ENCODE results near the gene RPUSD2.

The RPUSD2 gene

DNA sequence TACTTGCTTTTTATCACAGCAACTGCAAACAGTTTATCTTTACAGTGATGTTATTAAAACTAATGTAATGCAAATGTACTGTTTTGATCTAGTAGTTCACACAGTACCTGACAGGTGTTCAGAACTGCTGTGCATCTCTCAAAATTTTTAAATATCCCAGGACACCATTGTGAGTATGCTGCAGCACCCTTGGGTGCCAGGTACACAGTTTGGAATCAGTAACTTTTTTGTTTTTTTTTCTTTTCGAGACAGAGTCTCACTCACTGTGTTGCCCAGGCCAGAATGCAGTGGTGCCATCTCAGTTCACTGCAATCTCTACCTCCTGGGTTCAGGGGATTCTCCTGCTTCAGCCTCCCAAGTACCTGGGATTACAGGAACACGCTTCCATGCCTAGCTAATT is 27.9 kb downstream of the RPUSD2 start:
- Histone ChIP-seq H3K4me3 (replicated peaks; ENCODE audit: insufficient read depth, low read length) (no peak overlapping the region), H3K27ac (replicated peaks) (no peak overlapping the region), H3K27me3 (ENCODE audit: insufficient read depth, poor library complexity, severe bottlenecking) (no peaks in the 10 kb centered on the region)
- TF ChIP-seq, protein P1, sequence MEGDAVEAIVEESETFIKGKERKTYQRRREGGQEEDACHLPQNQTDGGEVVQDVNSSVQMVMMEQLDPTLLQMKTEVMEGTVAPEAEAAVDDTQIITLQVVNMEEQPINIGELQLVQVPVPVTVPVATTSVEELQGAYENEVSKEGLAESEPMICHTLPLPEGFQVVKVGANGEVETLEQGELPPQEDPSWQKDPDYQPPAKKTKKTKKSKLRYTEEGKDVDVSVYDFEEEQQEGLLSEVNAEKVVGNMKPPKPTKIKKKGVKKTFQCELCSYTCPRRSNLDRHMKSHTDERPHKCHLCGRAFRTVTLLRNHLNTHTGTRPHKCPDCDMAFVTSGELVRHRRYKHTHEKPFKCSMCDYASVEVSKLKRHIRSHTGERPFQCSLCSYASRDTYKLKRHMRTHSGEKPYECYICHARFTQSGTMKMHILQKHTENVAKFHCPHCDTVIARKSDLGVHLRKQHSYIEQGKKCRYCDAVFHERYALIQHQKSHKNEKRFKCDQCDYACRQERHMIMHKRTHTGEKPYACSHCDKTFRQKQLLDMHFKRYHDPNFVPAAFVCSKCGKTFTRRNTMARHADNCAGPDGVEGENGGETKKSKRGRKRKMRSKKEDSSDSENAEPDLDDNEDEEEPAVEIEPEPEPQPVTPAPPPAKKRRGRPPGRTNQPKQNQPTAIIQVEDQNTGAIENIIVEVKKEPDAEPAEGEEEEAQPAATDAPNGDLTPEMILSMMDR (IDR thresholded peaks at IDR 0.05; ENCODE audit: insufficient read depth, low read length): no peak
- DNase-seq (ENCODE audit: low read depth in 1 of 2, low spot score in 1 of 2): no peak

- no peak for TF ChIP-seq POLR2AphosphoS5 (IDR thresholded peaks at IDR 0.05; ENCODE audit: low read depth)
- TF ChIP-seq SPI1 (IDR thresholded peaks at IDR 0.05; ENCODE audit: borderline replicate concordance, low read depth): no peak
- TF ChIP-seq REST (IDR thresholded peaks at IDR 0.05; ENCODE audit: insufficient replicate concordance, low read depth): no peak
- TF ChIP-seq, protein P1 (IDR thresholded peaks at IDR 0.05; ENCODE audit: insufficient read depth, low read length): no peak
- no peak for TF ChIP-seq GABPA (IDR thresholded peaks at IDR 0.05; ENCODE audit: low read depth)
- no peak overlapping the region for H3K27ac ChIP-seq (replicated peaks)
- H3K27me3 ChIP-seq (ENCODE audit: insufficient read depth, poor library complexity, severe bottlenecking): no peaks in the 10 kb centered on the region
- no peak overlapping the region for H3K4me3 ChIP-seq (replicated peaks; ENCODE audit: insufficient read depth, low read length)
- no peak for DNase-seq (ENCODE audit: low read depth in 1 of 2, low spot score in 1 of 2)
These were observed 29.0 kb downstream of the RPUSD2 start for GRCh38 chr15:40598126-40598525.

- no peaks in the 10 kb centered on the region for H3K27me3 ChIP-seq (ENCODE audit: insufficient read depth, poor library complexity, severe bottlenecking)
- H3K27ac ChIP-seq (replicated peaks): no peak overlapping the region
- no peak for TF ChIP-seq SPI1 (IDR thresholded peaks at IDR 0.05; ENCODE audit: borderline replicate concordance, low read depth)
- no peak for TF ChIP-seq GABPA (IDR thresholded peaks at IDR 0.05; ENCODE audit: low read depth)
- TF ChIP-seq, protein P1 (IDR thresholded peaks at IDR 0.05; ENCODE audit: insufficient read depth, low read length): no peak
- TF ChIP-seq POLR2AphosphoS5 (IDR thresholded peaks at IDR 0.05; ENCODE audit: low read depth): no peak
- no peak for TF ChIP-seq REST (IDR thresholded peaks at IDR 0.05; ENCODE audit: insufficient replicate concordance, low read depth)
- no peak overlapping the region for H3K4me3 ChIP-seq (replicated peaks; ENCODE audit: insufficient read depth, low read length)
- no peak for DNase-seq (ENCODE audit: low read depth in 1 of 2, low spot score in 1 of 2)
These were observed 29.6 kb downstream of the RPUSD2 start for GRCh38 chr15:40598672-40599071.

DNA sequence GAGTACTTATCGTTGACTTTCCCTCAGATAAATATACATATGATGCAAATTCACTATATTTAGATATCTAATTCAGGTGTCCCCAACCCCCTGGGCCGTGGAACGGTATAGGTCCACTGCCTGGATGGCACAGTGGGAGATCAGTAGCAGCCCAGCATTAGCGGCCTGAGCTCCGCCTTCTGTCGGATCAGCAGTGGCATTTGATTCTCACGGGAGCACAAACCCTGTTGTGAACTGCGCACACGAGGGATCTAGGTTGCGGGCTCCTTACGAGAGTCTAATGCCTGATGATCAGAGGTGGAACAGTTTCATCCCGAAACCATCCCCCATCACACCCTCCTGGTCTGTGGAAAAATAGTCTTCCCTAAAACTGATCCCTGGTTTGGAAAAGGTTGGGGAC is 31.9 kb downstream of the RPUSD2 start:
- Histone ChIP-seq H3K27me3 (ENCODE audit: insufficient read depth, poor library complexity, severe bottlenecking) (no peaks in the 10 kb centered on the region), H3K4me3 (replicated peaks; ENCODE audit: insufficient read depth, low read length) (no peak overlapping the region), H3K27ac (replicated peaks) (no peak overlapping the region)
- TF ChIP-seq GABPA (IDR thresholded peaks at IDR 0.05; ENCODE audit: low read depth) (no peak), POLR2AphosphoS5 (IDR thresholded peaks at IDR 0.05; ENCODE audit: low read depth) (no peak), SPI1 (IDR thresholded peaks at IDR 0.05; ENCODE audit: borderline replicate concordance, low read depth) (no peak), REST (IDR thresholded peaks at IDR 0.05; ENCODE audit: insufficient replicate concordance, low read depth) (no peak)
- TF ChIP-seq, protein P1 (IDR thresholded peaks at IDR 0.05; ENCODE audit: insufficient read depth, low read length): no peak
- DNase-seq (ENCODE audit: low read depth in 1 of 2, low spot score in 1 of 2): no peak
